GM18526 (cell line): ENCODE measurements around the gene SLC25A53.
A peak's percentile ranks its signal among the peaks of the same experiment; 100 is the strongest.

Experiments
- POLR2A ChIP-seq: IDR thresholded peaks from 3 replicates; pipeline ENCODE4 v1.6.1; 2011; ENCODE audit not compliant: insufficient read length; ENCODE audit errors: extremely low read depth

Gene SLC25A53, protein sequence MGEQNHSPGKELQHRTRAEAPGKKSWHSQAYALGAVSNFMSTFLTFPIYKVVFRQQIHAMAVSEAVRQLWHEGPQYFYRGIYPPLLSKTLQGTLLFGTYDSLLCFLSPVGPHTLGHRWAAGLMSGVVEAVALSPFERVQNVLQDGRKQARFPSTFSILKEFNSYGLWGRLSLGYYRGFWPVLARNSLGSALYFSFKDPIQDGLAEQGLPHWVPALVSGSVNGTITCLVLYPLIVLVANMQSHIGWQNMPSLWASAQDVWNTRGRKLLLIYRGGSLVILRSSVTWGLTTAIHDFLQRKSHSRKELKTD

DNA sequence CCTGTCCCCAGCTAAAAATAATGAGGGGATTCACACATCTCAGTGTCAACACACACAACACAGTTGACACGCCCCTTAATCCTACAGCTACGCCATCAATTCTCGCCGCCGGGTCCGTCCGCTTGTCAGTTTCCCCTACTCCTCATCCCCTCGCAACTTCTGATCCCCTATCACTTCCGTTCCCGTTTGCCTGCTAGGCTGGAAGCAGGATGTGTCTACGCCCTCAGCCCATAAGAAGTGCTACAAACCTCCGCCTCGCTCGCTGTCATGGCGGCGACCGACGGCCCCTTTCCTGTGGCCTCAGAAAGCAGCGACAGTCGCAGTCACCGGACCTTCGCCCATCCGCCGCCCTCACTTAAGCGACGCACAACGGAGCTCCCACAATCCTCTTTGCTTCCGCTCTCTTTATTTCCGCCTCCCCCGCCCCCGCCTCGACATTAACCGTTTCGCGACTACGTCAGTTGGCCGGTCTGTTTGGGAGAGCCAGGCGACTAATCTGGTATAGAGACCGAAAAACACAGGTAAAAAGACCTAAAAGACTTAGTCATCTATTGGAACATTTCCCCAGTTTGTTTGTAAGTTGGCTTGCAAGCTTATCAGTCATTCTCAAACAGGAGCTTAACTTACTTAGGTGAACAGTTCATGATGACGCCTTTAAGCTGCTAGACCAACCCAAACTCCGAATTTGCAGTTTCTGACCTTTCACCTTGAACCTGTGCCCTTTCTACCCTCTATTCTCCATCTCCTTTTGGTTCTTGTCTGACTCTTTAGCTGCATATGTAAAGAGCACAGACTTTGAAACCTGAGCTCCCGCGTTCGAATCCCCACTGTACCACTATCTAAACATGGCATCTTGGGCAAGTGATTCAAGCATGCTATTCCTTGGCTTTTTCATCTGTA lies at the start of gene SLC25A53:
TSS of gene SLC25A53 (minus strand) at position 380 of the 900 bp plus-strand sequence. CDS start 51,752 bp downstream, outside the sequence.
- peak; percentile 48 for TF ChIP-seq POLR2A

DNA sequence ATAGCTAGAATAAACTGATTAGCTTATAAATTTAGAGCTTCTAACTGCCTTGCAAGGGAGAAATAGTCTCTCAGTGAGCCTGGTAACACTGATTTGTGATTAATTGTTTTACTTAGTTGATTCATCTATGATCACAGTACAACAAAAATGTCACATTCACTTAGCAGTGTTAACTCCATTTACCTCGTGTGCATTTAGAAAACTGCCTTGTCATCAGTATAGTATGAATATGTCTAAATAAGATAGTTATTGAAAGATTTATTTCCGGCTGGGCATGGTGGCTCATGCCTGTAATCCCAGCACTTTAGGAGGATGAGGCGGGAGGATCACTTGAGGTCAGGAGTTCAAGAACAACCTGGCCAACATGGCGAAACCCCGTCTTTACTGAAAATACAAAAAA lies 48.7 kb upstream of the SLC25A53 start:
- TF ChIP-seq POLR2A, result no peak

DNA sequence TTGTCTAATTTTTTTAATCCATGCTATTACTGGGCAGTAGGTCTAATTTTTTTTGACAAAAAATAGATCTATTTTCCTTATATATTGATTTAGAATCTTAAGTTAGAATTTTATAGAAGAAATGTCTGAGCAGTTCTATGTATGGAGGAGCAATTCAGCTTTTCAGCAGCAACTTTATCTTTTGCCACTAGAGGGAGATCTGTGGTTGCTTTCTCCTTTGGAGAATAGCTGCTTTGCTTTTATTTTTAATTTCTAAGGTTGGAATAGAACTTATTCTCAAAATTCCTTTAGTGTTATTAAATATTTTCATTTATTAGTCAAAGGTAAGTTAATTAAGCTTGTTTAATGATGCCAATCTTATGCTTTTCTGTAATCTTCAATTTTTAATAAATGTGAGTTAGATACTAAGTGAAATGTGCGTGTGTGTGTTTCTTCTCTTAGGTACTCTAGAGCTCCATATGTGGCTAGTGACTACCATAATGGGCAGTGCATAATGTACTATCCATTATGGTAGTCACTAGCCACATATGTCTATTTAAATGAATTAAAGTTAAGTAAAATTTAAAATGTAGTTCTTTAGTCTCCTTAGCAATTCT lies 38.8 kb upstream of the SLC25A53 start:
- TF ChIP-seq POLR2A, result no peak

DNA sequence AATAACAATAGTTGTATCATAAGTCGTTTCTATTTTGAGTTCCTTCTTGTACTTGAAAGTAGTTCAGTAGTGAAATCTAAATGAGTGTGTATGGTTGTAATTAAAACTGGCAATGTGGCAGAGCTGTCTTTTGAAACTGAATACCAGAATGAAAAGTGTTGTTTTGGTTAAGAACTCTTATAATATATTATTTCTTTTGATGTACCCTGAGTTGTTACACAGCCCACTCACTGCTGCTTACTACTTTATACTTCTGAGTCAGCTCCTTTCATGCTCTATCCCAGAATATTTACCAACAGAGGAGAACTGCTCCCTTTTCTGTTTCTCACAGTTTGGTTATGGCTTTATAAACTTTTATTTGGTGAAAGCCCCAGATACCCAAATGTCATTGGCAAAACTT lies 38.2 kb upstream of the SLC25A53 start:
- TF ChIP-seq POLR2A, result no peak

DNA sequence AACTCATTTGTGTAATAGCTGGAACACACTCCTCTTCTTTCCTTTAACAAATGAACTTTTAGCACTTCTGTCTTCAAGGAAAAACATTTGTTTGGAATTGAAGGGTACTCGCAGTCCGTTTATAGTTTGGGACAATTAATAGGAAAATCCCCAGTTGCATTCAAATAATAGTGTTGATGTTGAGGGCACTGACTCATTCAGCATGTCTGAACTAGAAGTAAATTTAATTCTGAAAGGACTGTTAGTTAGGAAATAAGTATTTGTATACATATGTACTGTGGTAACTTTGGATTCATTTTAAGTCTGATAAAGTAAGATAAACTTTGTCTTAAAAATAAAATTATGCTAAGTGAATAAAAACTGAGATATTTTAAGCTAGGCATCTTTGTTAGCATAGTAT lies 36.7 kb upstream of the SLC25A53 start:
- TF ChIP-seq POLR2A, result no peak

DNA sequence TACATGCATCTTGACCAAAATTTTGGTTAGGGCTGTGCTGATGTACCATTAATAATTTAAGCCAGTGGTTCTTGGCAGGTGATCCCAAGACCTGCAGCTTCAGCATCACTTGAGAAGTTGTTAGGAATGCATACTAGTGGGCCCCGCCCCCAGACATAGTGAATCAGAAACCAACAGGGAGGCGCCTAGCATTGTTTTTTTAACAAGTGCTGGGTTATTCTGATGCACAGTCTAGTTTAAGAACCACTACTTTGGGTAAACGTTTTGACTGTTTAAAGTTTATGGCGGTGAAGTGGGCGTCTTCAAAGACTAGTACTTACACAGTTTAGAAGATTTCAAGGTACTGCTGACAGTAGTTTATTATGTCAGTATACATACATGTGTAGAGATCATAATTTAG lies 33.0 kb upstream of the SLC25A53 start:
- TF ChIP-seq POLR2A, result no peak

DNA sequence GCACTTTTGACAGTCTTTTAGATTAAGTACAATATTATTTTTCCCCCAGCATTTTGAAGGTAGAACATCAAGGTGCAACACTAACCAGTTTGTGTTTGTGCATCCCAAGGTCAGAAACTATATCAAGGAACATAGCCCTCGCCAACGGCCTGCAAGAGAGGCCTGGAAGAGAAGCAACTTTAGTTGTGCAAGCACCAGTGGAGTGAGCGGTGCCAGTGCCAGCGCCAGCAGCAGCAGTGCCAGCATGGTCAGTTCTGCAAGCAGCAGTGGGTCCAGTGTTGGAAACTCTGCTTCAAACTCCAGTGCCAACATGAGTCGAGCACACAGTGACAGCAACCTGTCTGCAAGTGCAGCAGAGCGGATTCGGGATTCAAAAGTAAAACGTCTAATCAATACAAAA lies 31.1 kb upstream of the SLC25A53 start:
- TF ChIP-seq POLR2A, result no peak

DNA sequence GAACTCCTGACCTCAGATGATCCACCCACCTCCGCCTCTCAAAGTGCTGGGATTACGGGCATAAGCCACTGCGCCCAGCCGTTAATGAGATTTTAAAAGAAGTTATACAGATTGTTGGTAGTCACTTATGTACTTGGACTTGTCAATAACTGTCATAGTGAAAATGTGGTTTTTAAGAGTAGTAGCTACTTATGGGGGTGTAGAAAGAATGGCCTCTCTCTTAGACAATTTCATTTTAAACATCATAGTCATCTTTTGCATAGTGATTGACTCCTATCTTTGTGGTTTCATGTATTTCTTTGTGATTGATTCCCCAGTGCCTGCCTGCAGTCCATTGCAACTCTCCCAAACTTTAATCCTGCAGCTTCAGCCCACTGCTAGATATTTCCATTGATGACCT lies 26.9 kb upstream of the SLC25A53 start:
- TF ChIP-seq POLR2A, result no peak

DNA sequence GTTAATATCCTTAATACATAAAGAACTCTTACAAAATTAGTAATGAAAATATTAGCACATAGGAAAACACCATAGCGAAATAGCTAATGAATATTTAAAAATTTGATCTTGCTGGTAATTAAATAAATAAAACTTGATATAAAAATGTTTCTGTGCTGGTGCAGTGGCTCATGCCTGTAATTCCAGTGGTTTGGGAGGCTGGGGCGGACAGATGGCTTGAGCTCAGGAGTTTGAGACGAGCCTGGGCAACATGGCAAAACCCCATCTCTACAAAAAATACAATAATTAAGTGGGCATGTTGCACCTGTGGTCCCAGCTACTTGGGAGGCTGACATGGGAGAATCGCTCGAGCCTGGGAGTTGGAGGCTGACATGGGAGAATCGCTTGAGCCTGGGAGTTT lies 17.0 kb upstream of the SLC25A53 start:
- no peak for TF ChIP-seq POLR2A

DNA sequence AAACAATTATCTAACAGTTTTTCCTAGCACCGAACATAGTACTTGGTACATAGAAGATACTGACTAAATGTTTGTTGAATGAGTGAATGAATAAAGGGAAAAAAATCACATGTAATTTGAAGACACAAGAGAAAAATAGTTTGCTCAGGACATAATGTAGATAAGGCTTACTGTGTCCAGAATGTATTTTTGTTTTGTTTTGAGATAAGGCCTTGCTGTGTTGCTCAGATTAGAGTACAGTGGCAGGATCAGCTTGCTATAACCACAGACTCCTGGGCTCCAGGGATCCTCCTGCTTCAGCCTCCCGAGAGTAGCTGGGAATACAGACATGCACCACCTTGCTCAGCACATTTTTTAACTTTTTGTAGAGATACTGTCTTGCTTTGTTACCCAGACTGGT lies 16.0 kb upstream of the SLC25A53 start:
- TF ChIP-seq POLR2A, result no peak

DNA sequence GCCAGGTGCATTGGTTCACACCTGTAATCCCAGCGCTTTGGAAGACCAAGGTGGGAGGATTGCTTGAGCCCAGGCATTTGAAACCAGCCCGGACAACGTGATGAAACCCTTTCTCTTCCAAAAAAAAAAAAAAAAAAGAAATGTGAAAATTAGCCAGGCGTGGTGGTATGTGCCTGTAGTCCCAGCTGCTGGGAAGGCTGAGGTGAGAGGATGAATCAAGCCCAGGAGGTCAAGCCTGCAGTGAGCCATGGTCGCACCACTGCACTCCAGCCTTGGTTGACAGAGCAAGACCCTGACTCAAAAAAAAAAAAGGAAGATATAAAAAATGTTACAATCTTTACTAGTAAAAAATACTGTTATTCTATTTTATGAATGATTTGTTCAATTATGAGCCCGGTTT lies 15.3 kb upstream of the SLC25A53 start:
- no peak for TF ChIP-seq POLR2A

DNA sequence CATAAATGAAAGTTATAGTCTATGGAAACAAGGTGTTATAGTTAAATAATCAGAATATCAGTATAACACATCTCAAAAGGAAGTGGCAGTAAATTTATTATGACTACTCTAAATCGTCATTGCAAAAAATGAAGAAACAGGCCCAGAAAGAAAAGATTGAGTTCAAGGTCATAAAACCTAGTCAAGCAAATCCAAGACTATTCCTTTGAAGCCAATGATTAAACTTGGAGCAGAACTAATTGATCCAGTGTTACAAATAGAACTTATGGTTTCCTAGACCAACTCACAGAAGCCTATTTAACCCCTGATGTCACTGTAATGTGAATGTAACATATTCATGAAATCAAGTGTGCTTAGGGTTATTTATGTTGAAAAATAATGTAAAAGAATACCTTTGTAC lies 11.3 kb upstream of the SLC25A53 start:
- no peak for TF ChIP-seq POLR2A

DNA sequence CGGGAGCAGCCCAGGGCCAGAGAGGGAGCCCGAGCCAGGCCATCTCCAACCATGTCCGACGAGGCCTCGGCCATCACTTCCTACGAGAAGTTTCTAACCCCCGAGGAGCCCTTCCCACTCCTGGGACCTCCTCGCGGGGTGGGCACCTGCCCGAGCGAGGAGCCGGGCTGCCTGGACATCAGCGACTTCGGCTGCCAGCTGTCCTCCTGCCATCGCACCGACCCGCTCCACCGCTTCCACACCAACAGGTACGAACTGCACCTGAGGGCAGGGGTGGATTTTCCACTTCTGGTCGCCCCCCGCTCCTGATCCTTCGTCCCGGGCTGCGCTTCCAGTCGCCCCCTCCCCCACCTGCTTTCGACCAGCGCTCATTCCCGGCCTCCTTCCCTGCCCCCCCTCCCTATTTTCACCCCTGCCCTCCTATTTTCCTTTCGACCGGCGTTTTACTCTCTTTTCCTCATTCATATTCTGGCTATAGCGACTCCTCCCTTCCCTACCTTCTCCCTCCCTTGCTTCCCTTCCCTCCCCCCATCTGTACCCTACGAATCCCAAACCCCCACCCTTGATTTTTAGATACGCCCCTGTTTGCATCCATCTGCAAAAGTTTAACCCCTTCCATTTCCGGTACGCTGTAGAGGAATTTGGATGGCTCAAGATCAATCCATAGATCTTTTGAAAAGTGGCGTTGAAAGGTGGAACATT lies 10.1 kb upstream of the SLC25A53 start:
- no peak for TF ChIP-seq POLR2A

DNA sequence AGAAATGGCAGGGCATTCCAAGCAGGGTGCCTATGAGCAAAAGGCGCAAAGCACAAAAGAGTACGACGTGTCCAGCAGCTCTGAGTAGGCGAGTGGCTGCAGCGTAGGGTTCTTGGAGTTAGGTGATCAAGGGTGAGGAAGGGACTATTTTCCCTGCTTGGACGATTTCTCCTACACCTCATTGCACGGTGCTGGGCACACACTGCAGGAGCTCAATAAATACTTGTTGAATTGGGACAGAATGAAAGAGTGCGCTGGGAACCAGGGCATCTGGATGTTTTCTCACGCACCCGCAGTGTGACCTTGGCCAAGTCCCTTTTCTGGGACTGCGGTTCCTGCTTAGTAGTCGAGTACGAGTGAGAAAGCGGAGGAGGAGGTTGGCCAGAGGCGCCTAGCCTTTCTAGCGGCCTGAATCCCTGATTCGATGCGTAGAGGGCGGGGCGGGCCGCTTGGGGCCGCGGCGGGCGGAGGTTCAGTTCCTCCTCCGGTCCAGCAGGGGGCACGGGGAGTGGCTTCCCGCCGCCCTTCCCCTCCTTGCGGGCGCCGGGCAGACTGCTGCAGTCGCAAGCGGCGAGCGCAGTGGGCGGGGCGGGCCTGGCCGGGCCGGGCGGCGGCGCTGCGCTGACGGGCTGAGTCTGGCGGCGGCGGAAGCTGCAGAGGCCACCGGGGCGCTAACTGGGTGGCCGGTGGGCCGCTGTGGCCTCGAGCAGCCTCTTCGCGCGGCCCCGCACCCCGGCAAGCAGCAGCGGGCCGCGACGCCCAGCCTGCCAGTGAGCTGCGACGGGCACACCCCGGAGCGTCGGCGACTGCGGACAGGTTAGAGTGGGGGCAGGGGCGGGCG lies 9.3 kb upstream of the SLC25A53 start, which contains the start of gene FAM199X:
TSS of gene FAM199X (plus strand) at position 560 of the 841 bp plus-strand sequence. CDS start 333 bp downstream, outside the sequence.
- peak; percentile 43 for TF ChIP-seq POLR2A
